ENCODE measurements around the gene EXOC4. TPM values are rescaled to one million over a fixed set of nuclear protein-coding genes. Genes with fewer than 3 reads are reported as not detected.

The EXOC4 gene
- total RNA-seq, 4 donors from 2014 or later = 60.0 to 187 (median 80.1) TPM

DNA sequence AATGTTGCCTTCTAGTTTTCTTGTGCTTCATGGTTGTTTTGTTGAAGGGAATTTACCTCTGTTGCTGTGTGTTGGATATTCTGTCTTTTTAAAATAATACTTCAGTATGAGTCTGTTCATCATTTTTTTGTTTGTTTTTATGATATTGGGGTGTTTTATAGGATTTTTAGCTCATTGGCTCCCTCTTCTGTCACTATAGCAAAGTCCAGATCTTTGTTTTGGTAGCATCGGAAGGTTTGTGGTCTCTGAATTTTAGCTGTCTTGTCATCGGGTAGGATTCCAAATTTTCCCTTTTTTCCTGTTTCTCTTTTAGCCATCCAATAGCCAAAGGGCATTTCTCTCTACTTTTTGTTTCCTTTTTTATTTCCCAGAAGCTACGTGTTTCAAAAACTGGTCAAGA lies 91.4 kb downstream of the EXOC4 start:
- DNase-seq (ENCODE audit: low spot score in 2 of 2) = no peak
- TF ChIP-seq, protein P1, sequence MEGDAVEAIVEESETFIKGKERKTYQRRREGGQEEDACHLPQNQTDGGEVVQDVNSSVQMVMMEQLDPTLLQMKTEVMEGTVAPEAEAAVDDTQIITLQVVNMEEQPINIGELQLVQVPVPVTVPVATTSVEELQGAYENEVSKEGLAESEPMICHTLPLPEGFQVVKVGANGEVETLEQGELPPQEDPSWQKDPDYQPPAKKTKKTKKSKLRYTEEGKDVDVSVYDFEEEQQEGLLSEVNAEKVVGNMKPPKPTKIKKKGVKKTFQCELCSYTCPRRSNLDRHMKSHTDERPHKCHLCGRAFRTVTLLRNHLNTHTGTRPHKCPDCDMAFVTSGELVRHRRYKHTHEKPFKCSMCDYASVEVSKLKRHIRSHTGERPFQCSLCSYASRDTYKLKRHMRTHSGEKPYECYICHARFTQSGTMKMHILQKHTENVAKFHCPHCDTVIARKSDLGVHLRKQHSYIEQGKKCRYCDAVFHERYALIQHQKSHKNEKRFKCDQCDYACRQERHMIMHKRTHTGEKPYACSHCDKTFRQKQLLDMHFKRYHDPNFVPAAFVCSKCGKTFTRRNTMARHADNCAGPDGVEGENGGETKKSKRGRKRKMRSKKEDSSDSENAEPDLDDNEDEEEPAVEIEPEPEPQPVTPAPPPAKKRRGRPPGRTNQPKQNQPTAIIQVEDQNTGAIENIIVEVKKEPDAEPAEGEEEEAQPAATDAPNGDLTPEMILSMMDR (IDR thresholded peaks at IDR 0.05) = no peak
- TF ChIP-seq POLR2A (IDR thresholded peaks at IDR 0.05) = no peak
- no peak overlapping the region for H3K4me3 ChIP-seq
- H3K27ac ChIP-seq = no peak overlapping the region
- no peaks in the 10 kb centered on the region for H3K27me3 ChIP-seq
- H3K36me3 ChIP-seq = peaks cover 3% of the 10 kb centered on the region
- peaks cover 15% of the 10 kb centered on the region for H3K9me3 ChIP-seq
- H3K4me1 ChIP-seq = no peaks in the 10 kb centered on the region
- WGBS = 82% methylated on average over 3 of the region's 3 CpGs

DNA sequence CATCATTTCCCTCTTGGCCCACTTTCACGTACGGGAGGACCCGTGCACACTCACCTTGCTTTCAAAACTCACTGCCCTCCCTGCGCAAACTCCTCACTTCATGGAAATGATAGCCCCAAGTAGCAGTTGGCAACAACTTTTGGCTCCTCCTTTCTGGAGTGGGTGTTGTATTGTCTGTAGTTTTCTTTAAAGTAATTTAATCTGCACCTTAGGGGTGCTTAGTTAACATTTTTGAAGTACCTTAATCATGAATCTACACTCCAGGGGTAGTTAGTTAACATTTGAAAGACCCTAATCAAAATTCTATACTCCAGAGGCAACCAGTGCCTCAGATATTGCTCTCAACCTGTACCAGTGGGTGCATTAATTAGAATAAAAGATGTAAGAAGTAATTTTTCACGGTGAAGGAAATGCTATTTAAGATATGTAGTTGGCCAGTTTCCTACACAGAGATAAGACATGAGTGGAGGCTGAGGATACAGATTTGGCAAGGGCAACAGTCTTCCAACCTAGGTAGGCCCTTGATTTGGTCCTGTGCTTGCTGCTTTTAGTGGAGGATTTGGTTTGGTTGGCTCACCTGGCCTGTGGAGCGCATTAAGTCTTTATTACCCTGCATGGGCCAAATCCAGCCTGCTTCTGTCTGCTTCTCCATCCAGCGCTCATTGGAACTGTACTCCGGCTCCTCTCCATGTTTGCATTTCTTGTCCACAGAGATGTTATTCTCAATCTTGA lies 93.0 kb downstream of the EXOC4 start:
- H3K27me3 ChIP-seq = no peaks in the 10 kb centered on the region
- DNase-seq (ENCODE audit: low spot score in 2 of 2) = no peak
- H3K9me3 ChIP-seq = peaks cover 6% of the 10 kb centered on the region
- no peaks in the 10 kb centered on the region for H3K4me1 ChIP-seq
- TF ChIP-seq EP300 (IDR thresholded peaks at IDR 0.05) = no peak
- TF ChIP-seq POLR2AphosphoS5 (IDR thresholded peaks at IDR 0.05) = no peak
- no peak for TF ChIP-seq POLR2A (IDR thresholded peaks at IDR 0.05)
- TF ChIP-seq, protein P1 (IDR thresholded peaks at IDR 0.05) = no peak
- no peak overlapping the region for H3K4me3 ChIP-seq
- H3K36me3 ChIP-seq = peaks cover 3% of the 10 kb centered on the region
- WGBS = 72% methylated on average over 8 of the region's 8 CpGs
- no peak overlapping the region for H3K27ac ChIP-seq

DNA sequence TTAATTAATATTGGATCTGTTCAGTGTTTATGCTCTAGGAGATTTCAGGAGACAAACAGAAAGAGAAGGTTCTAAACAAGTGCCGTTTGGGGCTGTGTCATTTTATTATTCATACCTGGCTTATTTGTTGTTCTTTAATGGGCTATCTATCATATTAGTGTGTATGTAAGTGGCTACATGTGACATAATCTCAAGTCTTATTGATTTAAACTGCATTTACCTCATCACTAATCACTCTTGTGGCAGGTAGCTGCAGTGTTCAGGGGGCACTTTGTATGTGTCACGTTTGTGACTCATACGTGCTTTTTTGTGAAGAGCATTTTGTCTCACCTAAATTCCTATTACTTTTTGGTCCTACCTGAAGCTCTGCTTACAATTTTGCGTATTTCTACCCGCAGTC lies 95.4 kb downstream of the EXOC4 start:
- no peak overlapping the region for H3K4me3 ChIP-seq
- H3K9me3 ChIP-seq = peaks cover 9% of the 10 kb centered on the region
- H3K36me3 ChIP-seq = peaks cover 3% of the 10 kb centered on the region
- TF ChIP-seq POLR2A (IDR thresholded peaks at IDR 0.05) = no peak
- TF ChIP-seq POLR2AphosphoS5 (IDR thresholded peaks at IDR 0.05) = no peak
- TF ChIP-seq, protein P1 (IDR thresholded peaks at IDR 0.05) = no peak
- TF ChIP-seq EP300 (IDR thresholded peaks at IDR 0.05) = no peak
- DNase-seq (ENCODE audit: low spot score in 2 of 2) = no peak
- WGBS = 92% methylated on average over 5 of the region's 5 CpGs
- no peaks in the 10 kb centered on the region for H3K4me1 ChIP-seq
- H3K27me3 ChIP-seq = no peaks in the 10 kb centered on the region
- no peak overlapping the region for H3K27ac ChIP-seq

DNA sequence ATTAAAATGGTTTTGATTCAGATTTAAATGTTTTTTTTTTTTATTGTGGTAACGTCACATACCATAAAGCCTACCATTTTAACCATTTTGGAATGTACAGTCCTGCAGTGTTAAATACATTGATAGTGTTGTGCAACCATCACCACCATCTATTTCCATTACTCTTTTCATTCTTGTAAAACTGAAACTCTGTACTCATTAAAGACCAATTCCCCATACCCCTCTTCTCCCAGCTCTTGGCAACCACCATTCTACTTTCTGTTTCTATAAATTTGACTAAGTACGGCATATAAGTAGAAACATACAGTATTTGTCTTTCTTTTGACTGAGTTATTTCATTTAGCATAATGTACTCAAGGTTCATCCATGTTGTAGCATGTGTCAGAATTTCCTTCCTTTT lies 96.2 kb downstream of the EXOC4 start:
- no peak for DNase-seq (ENCODE audit: low spot score in 2 of 2)
- Histone ChIP-seq H3K36me3 (peaks cover 3% of the 10 kb centered on the region), H3K4me3 (no peak overlapping the region), H3K4me1 (no peaks in the 10 kb centered on the region), H3K9me3 (peaks cover 9% of the 10 kb centered on the region), H3K27me3 (no peaks in the 10 kb centered on the region), H3K27ac (no peak overlapping the region)
- TF ChIP-seq EP300 (IDR thresholded peaks at IDR 0.05) (no peak), POLR2AphosphoS5 (IDR thresholded peaks at IDR 0.05) (no peak), POLR2A (IDR thresholded peaks at IDR 0.05) (no peak)
- TF ChIP-seq, protein P1 (IDR thresholded peaks at IDR 0.05) = no peak
- WGBS = 93% methylated on average over 2 of the region's 2 CpGs

DNA sequence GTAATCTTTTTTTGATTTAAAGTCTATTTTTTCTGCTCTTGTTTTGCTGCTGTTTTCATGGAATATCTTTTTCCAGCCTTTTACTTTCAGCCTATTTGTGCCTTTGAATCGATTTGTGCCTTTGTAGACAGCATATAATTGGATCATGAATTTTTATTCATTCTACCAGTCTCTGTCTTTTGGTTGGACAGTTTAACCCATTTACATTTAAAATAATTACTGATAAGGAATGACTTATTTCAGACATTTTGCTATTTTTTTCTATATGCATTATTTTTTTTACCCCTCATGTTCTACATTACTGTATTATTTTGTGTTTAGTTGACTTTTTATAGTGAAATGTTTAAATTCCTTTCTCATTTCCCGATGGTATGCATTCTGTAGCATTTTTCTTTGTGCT lies 99.6 kb downstream of the EXOC4 start:
- 100% methylated on average over 2 of the region's 2 CpGs for WGBS
- H3K4me1 ChIP-seq = no peaks in the 10 kb centered on the region
- DNase-seq (ENCODE audit: low spot score in 2 of 2) = no peak
- TF ChIP-seq POLR2A (IDR thresholded peaks at IDR 0.05) (no peak), POLR2AphosphoS5 (IDR thresholded peaks at IDR 0.05) (no peak), EP300 (IDR thresholded peaks at IDR 0.05) (no peak)
- TF ChIP-seq, protein P1 (IDR thresholded peaks at IDR 0.05) = no peak
- H3K27me3 ChIP-seq = no peaks in the 10 kb centered on the region
- H3K4me3 ChIP-seq = no peak overlapping the region
- H3K9me3 ChIP-seq = peaks cover 9% of the 10 kb centered on the region
- H3K36me3 ChIP-seq = no peaks in the 10 kb centered on the region
- no peak overlapping the region for H3K27ac ChIP-seq
